ENCODE measurements around the gene POFUT2. TPM values are rescaled to one million over a fixed set of nuclear protein-coding genes. Genes with fewer than 3 reads are reported as not detected.
"Not testable (repeated sequence)": the region's sequence is repeated elsewhere in the genome, so short reads cannot be mapped to it uniquely, and the experiment has no call there.

Gene POFUT2
- total RNA-seq, 2 experiments from 2014 or later: 14.3 TPM

GRCh38 chr21:45323487-45324311 is 36.0 kb upstream of the POFUT2 start:
- no peaks in the 10 kb centered on the region for H3K9me3 Mint-ChIP-seq
- intact Hi-C loops (cut with micrococcal nuclease): no loop called here
- peaks cover 1% of the 10 kb centered on the region for H3K27me3 Mint-ChIP-seq
- H3K36me3 Mint-ChIP-seq: no peaks in the 10 kb centered on the region
- DNase-seq: no peak
- POLR2A ChIA-PET: no interaction called here
- peaks cover 7% of the 10 kb centered on the region for H3K4me1 Mint-ChIP-seq (ENCODE audit: low read depth)
- H3K4me3 Mint-ChIP-seq: no peak overlapping the region
- no peak overlapping the region for H3K27ac Mint-ChIP-seq
- CTCF ChIA-PET: interaction anchor here (1.7 kb wide), 1 partner anchor 15 kb away, joined by 5 read pairs; no protein-coding TSS in a partner anchor

GRCh38 chr21:45322960-45323461 is 35.3 kb upstream of the POFUT2 start:
- Mint-ChIP-seq H3K27me3 (peaks cover 1% of the 10 kb centered on the region), H3K4me3 (no peak overlapping the region), H3K9me3 (no peaks in the 10 kb centered on the region), H3K36me3 (no peaks in the 10 kb centered on the region), H3K4me1 (ENCODE audit: low read depth) (peaks cover 7% of the 10 kb centered on the region), H3K27ac (no peak overlapping the region)
- ChIA-PET POLR2A (no interaction called here), CTCF (interaction anchor here (1.1 to 1.7 kb wide), 2 partner anchors 14 to 116 kb away, joined by 3 to 5 read pairs; no protein-coding TSS in a partner anchor)
- no peak for DNase-seq
- intact Hi-C loops (cut with micrococcal nuclease): no loop called here

GRCh38 chr21:45322231-45322959 is 34.7 kb upstream of the POFUT2 start:
- H3K36me3 Mint-ChIP-seq: no peaks in the 10 kb centered on the region
- H3K27me3 Mint-ChIP-seq: peaks cover 1% of the 10 kb centered on the region
- DNase-seq: no peak
- no peak overlapping the region for H3K27ac Mint-ChIP-seq
- H3K9me3 Mint-ChIP-seq: no peaks in the 10 kb centered on the region
- no peak overlapping the region for H3K4me3 Mint-ChIP-seq
- ChIA-PET POLR2A (no interaction called here), CTCF (interaction anchor here (1.1 to 1.7 kb wide), 2 partner anchors 13 to 117 kb away, joined by 3 to 5 read pairs; no protein-coding TSS in a partner anchor)
- H3K4me1 Mint-ChIP-seq (ENCODE audit: low read depth): peaks cover 7% of the 10 kb centered on the region
- intact Hi-C loops (cut with micrococcal nuclease): no loop called here

GRCh38 chr21:45320261-45321025 is 32.7 kb upstream of the POFUT2 start:
- Mint-ChIP-seq H3K4me1 (ENCODE audit: low read depth) (peaks cover 7% of the 10 kb centered on the region), H3K36me3 (no peaks in the 10 kb centered on the region), H3K4me3 (no peak overlapping the region), H3K9me3 (no peaks in the 10 kb centered on the region), H3K27ac (no peak overlapping the region), H3K27me3 (peaks cover 2% of the 10 kb centered on the region)
- no peak for DNase-seq
- CTCF ChIA-PET: interaction anchor here (1.0 kb wide), 1 partner anchor 180 kb away, joined by 3 read pairs; no protein-coding TSS in a partner anchor
- POLR2A ChIA-PET: no interaction called here
- intact Hi-C loops (cut with micrococcal nuclease): no loop called here

- no peaks in the 10 kb centered on the region for H3K36me3 Mint-ChIP-seq
- H3K27ac Mint-ChIP-seq: no peak overlapping the region
- peaks cover 7% of the 10 kb centered on the region for H3K4me1 Mint-ChIP-seq (ENCODE audit: low read depth)
- no peak overlapping the region for H3K4me3 Mint-ChIP-seq
- ChIA-PET CTCF (interaction anchor here (1.0 kb wide), 1 partner anchor 179 kb away, joined by 3 read pairs; no protein-coding TSS in a partner anchor), POLR2A (no interaction called here)
- no peaks in the 10 kb centered on the region for H3K9me3 Mint-ChIP-seq
- H3K27me3 Mint-ChIP-seq: peaks cover 2% of the 10 kb centered on the region
- intact Hi-C loops (cut with micrococcal nuclease): no loop called here
- no peak for DNase-seq
Measured at GRCh38 chr21:45319461-45320211, 31.9 kb upstream of the POFUT2 start.

- H3K4me3 Mint-ChIP-seq: no peak overlapping the region
Measured at GRCh38 chr21:45318556-45319404, 31.1 kb upstream of the POFUT2 start.

GRCh38 chr21:45318146-45318555 is 30.5 kb upstream of the POFUT2 start:
- peaks cover 7% of the 10 kb centered on the region for H3K4me1 Mint-ChIP-seq (ENCODE audit: low read depth)
- DNase-seq: no peak
- intact Hi-C loops (cut with micrococcal nuclease): no loop called here
- ChIA-PET POLR2A (no interaction called here), CTCF (no interaction called here)
- H3K27ac Mint-ChIP-seq: no peak overlapping the region
- no peaks in the 10 kb centered on the region for H3K9me3 Mint-ChIP-seq
- no peaks in the 10 kb centered on the region for H3K36me3 Mint-ChIP-seq
- peaks cover 2% of the 10 kb centered on the region for H3K27me3 Mint-ChIP-seq
- no peak overlapping the region for H3K4me3 Mint-ChIP-seq

More at GRCh38 chr21:45318556-45319404, 31.1 kb upstream of the POFUT2 start:
- Mint-ChIP-seq H3K36me3 (no peaks in the 10 kb centered on the region), H3K27ac (no peak overlapping the region), H3K4me1 (ENCODE audit: low read depth) (peaks cover 7% of the 10 kb centered on the region), H3K27me3 (peaks cover 2% of the 10 kb centered on the region), H3K9me3 (no peaks in the 10 kb centered on the region)
- intact Hi-C loops (cut with micrococcal nuclease): no loop called here
- ChIA-PET POLR2A (no interaction called here), CTCF (no interaction called here)
- no peak for DNase-seq

- ChIA-PET POLR2A (no interaction called here), CTCF (no interaction called here)
- intact Hi-C loops (cut with micrococcal nuclease): no loop called here
- H3K36me3 Mint-ChIP-seq: no peaks in the 10 kb centered on the region
- H3K9me3 Mint-ChIP-seq: no peaks in the 10 kb centered on the region
- no peak overlapping the region for H3K4me3 Mint-ChIP-seq
- peaks cover 2% of the 10 kb centered on the region for H3K27me3 Mint-ChIP-seq
- DNase-seq: no peak
- peaks cover 6% of the 10 kb centered on the region for H3K4me1 Mint-ChIP-seq (ENCODE audit: low read depth)
- no peak overlapping the region for H3K27ac Mint-ChIP-seq
Measured at GRCh38 chr21:45317398-45318145, 29.9 kb upstream of the POFUT2 start.

GRCh38 chr21:45316871-45317397 is 29.2 kb upstream of the POFUT2 start:
- no peak overlapping the region for H3K4me3 Mint-ChIP-seq
- no peaks in the 10 kb centered on the region for H3K4me1 Mint-ChIP-seq (ENCODE audit: low read depth)
- peaks cover 4% of the 10 kb centered on the region for H3K9me3 Mint-ChIP-seq
- ChIA-PET POLR2A (no interaction called here), CTCF (no interaction called here)
- intact Hi-C loops (cut with micrococcal nuclease): no loop called here
- H3K36me3 Mint-ChIP-seq: peaks cover 2% of the 10 kb centered on the region
- no peak for DNase-seq
- no peak overlapping the region for H3K27ac Mint-ChIP-seq
- peaks cover 2% of the 10 kb centered on the region for H3K27me3 Mint-ChIP-seq

GRCh38 chr21:45315676-45316470 is 28.2 kb upstream of the POFUT2 start:
- CTCF ChIA-PET; intact Hi-C loops (cut with micrococcal nuclease); DNase-seq; H3K9me3 Mint-ChIP-seq; POLR2A ChIA-PET; H3K36me3 Mint-ChIP-seq; H3K27me3 Mint-ChIP-seq; H3K27ac Mint-ChIP-seq; H3K4me1 Mint-ChIP-seq (ENCODE audit: low read depth); H3K4me3 Mint-ChIP-seq: not testable (repeated sequence)

All from activated CD4-positive, alpha-beta memory T cell treated with anti-CD3 and anti-CD28 coated beads for 36 hours (primary cell).